Activated CD4-positive, alpha-beta T cell treated with anti-CD3 and anti-CD28 coated beads for 1 hour (primary cell): ENCODE measurements around the gene ERBB2.
"Not testable (repeated sequence)": the region's sequence is repeated elsewhere in the genome, so short reads cannot be mapped to it uniquely, and the experiment has no call there.

Source experiments
- DNase-seq: peaks from one replicate; pipeline ENCODE4 v3.0.0-alpha.2; 2020

Gene ERBB2

DNA sequence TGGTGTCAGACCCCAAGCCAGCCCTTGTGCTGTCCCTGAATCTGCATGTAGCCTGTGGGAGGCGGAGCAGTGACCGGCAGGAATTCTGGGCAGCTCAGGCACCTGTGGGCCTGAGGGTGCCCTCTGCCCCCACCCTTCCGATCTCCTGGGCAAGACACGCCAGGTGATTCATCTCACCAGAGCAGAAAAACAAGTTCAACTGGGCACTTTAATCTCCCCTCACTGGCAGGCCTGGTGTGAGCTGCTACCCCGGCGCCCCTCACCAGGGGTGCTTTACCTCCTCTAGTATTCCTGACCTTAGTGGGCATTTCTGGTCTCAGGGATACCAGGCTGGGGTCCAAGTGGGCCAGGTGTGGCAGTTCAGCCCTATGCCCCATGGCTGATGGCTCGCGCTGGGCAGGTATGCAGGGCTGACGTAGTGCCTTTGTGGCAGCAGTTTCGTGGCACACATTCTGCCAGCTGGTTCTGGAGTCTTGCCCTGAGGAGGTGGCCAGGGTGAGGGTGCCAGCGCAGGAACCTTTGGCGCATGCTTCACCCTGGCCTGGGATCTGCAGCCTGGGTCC, 6.0 kb downstream of the ERBB2 start:
- no peak for DNase-seq

DNA sequence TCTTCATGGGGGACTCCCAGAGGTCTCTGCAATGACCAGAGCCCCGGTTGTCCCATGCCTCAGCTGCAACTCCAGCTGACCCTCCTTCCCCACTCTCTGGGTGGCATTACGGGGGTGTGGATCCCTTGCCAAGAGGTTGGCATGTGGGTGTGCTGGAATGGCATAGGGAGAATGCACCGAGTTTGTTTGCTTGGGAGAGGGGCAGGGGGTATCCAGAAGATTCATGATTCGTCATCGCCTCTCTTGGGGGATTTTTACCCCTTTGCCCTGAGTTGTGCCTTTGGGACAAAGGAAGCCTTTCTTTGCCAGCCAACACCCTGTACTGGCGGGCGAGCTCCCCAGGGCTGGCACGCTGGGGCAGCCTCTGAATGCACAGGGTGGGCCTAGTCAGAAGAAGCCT, 6.5 kb downstream of the ERBB2 start:
- no peak for DNase-seq

DNA sequence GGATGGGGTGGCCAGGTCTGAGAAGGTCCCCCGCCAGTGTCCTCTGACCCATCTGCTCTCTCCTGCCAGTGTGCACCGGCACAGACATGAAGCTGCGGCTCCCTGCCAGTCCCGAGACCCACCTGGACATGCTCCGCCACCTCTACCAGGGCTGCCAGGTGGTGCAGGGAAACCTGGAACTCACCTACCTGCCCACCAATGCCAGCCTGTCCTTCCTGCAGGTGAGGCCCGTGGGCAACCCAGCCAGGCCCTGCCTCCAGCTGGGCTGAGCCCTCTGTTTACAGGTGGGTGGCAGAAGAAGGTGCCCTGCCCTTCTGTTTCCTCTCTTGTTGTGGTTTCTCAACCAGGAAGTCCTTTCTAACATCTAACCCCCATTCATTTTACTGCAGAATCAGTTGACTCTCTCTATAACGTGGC, 7.1 kb downstream of the ERBB2 start:
- no peak for DNase-seq

DNA sequence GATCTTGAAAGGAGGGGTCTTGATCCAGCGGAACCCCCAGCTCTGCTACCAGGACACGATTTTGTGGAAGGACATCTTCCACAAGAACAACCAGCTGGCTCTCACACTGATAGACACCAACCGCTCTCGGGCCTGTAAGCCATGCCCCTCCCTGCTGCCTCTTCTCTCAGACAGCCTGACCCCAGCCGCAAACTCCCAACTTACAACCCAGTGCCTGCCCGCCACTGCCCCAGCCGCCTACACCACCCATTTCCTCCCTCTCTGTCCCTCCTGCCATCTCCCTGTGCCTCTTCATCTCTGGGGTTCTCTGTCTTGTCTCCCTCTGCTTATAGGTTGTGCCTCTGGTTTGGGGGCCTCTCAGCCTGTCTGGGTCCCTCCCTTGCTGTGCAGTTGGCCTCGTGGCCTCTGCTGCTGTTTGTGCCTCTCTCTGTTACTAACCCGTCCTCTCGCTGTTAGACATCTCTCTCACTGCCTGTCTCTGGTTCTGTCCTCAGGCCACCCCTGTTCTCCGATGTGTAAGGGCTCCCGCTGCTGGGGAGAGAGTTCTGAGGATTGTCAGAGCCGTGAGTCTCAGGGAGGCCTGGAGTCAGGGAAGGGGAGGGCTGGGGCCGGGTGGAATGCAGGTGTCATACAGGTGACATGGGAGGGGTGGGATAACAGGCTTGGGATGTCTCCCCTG, 9.6 kb downstream of the ERBB2 start:
- no peak for DNase-seq

DNA sequence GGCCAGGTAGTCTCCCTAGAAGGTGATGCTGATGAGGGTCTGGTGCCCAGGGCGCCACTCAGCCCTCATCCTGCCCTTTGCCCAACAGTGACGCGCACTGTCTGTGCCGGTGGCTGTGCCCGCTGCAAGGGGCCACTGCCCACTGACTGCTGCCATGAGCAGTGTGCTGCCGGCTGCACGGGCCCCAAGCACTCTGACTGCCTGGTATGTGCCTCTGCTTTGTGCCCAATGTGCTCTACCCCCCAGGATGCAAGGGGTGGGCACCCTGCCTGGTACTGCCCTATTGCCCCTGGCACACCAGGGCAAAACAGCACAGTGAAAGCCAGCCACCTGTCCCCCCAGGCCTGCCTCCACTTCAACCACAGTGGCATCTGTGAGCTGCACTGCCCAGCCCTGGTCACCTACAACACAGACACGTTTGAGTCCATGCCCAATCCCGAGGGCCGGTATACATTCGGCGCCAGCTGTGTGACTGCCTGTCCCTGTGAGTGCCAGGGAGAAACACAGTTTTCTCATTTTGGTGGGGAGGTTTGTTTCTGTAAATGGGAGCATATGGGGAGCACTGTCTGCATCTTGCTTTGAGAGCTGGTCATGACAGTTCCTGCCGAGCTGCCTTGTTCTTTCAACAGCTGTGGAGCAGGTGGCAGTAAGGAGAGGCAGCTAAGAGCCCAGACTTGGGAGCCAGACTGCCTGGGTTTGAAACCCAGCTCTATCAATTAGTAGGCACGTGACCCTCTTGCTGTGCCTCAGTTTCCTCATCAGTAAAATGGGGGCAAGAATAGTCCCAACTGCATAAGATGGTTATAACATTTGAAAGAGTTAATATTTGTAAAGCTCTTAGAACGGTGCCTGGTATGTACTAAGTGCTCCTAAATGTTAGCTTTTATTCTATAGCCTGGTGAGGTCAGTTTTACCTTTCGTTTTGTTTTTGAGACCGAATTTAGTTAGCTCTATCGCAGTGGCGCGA, 10.4 kb downstream of the ERBB2 start:
- DNase-seq, result no peak

DNA sequence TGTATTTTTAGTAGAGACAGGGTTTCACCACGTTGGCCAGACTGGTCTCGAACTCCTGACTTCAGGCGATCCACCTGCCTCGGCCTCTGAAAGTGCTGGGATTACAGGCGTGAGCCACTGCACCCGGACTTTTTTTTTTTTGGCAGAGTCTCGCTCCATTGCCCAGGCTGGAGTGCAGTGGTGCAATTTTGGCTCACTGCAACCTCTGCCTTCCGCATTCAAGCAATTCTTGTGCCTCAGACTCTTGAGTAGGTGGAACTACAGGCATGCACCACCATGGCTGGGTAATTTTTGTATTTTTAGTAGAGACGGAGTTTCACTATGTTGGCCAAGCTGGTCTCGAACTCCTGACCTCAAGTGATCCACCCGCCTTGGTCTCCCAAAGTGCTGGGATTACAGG, 11.2 kb downstream of the ERBB2 start:
- DNase-seq, result not testable (repeated sequence)

DNA sequence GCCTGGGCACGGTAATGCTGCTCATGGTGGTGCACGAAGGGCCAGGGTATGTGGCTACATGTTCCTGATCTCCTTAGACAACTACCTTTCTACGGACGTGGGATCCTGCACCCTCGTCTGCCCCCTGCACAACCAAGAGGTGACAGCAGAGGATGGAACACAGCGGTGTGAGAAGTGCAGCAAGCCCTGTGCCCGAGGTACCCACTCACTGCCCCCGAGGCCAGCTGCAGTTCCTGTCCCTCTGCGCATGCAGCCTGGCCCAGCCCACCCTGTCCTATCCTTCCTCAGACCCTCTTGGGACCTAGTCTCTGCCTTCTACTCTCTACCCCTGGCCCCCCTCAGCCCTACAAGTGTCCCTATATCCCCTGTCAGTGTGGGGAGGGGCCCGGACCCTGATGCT, 12.0 kb downstream of the ERBB2 start:
- no peak for DNase-seq

DNA sequence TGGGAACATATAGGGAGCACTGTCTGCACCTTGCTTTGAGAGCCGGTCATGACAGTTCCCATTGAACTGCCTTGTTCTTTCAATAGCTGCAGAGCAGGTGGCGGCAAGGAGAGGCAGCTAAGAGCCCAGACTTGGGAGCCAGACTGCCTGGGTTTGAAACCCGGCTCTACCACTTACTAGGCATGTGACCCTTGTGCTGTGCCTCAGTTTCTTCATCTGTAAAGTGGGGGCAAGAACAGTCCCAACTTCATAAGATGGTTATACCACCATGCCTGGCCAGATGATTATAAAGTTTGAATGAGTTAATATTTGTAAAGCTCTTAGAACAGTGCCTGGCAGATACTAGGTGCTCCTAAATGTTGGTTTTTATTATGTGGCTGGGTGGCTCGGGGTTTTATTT, 14.4 kb downstream of the ERBB2 start:
- DNase-seq, result no peak

DNA sequence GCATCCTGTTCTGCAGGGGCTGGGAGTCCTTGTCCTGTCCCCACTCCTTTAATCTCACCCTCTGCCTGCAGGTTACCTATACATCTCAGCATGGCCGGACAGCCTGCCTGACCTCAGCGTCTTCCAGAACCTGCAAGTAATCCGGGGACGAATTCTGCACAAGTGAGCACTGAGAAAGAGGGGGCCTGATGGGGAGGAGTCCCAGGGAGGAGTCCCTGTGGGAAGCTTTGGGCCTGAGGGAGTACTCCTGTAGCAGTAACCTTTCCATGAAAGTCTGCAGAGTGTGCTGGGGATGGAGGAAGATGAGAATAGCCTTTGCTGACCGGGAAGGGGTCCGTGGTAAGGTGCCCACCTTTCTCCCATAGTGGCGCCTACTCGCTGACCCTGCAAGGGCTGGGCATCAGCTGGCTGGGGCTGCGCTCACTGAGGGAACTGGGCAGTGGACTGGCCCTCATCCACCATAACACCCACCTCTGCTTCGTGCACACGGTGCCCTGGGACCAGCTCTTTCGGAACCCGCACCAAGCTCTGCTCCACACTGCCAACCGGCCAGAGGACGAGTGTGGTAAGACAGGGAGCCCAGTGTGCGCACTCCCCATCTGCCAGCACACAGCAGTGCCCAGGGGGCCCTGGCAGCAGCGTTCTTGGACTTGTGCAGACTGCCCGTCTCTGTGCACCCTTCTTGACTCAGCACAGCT, 15.7 kb downstream of the ERBB2 start:
- DNase-seq, result no peak

DNA sequence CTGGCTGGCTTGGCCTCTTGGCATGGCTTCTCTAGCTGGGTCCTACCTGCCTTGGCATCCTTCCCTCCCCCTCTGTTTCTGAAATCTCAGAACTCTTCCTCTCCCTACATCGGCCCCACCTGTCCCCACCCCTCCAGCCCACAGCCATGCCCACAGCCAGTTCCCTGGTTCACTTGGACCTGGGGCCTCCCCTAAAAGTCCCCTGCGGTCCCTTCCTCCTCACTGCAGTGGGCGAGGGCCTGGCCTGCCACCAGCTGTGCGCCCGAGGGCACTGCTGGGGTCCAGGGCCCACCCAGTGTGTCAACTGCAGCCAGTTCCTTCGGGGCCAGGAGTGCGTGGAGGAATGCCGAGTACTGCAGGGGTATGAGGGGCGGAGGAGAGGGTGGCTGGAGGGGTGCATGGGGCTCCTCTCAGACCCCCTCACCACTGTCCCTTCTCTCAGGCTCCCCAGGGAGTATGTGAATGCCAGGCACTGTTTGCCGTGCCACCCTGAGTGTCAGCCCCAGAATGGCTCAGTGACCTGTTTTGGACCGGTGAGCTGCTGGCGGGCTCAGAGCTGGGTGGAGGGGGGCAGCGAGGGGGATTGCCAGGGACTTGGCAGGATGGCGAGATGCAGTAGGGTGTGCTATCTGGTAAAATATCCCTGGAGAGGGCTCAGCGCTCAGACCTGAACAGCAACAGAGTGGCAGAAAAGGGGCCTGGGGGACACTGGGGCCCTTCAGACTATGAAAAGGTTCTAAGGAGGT, 16.4 kb downstream of the ERBB2 start:
- no peak for DNase-seq

DNA sequence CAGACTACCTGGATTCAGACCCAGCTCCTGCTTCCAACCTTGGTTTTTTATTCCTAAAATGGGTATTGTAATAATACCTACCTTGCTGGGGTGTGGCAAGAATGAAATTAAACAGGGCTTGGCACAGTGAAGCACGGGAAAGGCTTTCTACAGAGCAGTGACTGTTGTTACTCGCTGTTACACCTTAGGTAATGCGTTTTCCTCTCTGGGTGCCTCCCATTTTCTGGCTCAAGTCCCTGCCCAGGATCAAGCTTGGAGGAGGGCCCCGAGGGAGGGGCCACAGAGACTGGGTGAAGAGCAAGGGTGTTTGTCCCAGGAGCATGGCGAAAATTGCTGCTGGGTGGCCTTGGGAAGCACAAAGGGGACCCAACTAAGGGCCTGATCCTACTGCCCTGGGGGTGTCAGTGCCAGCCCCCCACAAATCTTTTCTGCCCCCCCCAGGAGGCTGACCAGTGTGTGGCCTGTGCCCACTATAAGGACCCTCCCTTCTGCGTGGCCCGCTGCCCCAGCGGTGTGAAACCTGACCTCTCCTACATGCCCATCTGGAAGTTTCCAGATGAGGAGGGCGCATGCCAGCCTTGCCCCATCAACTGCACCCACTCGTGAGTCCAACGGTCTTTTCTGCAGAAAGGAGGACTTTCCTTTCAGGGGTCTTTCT, 17.1 kb downstream of the ERBB2 start:
- DNase-seq, result no peak

DNA sequence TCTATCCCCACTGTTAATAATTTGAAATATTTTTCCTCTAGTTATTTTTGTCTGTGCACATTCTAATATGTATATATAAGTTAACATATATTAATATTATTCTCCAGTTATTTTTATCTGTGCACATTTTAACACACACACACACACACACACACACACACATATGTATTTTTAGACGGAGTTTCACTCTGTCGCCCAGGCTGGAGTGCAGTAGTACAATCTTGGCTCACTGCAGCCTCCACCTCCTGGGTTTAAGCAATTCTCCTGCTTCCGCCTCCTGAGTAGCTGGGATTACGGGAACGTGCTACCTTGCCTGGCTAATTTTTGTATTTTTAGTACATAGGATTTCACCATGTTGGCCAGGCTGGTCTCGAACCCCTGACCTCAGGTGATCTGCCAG, 17.8 kb downstream of the ERBB2 start:
- no peak for DNase-seq

DNA sequence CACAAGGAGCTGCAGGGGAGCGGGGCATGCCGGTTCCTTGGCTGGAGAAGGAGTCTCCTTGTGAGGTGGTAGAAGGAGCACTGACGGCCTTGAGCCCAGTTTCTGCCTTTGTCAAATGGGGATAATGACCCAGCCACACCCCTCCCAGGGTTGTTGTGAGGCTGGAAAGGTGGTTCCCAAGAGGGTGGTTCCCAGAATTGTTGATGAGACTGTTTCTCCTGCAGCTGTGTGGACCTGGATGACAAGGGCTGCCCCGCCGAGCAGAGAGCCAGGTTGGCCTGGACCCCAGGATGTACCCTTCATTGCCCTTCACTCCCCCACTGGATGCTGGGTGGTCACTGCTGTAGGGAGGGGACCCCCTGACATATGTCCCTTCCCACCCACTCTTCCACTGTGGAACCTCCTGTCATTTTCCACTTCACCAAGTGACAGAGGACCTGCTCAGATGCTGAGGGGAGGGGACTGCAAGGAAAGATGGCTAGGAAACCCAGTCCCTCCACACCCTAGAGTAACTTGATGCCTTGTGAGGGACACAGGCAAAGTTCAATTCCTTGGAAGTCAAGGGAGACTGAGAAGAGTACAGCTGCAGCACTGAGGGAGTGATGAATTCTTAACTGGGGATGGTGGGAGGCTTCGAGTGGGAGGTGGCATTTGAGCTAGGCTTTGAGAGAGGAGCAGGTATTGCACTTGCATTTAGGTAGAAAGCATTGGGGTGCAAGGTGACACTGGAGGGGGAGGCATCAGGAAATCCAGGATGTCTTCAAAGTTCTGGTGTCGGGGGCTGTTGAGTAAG, 19.9 kb downstream of the ERBB2 start:
- DNase-seq, result no peak

DNA sequence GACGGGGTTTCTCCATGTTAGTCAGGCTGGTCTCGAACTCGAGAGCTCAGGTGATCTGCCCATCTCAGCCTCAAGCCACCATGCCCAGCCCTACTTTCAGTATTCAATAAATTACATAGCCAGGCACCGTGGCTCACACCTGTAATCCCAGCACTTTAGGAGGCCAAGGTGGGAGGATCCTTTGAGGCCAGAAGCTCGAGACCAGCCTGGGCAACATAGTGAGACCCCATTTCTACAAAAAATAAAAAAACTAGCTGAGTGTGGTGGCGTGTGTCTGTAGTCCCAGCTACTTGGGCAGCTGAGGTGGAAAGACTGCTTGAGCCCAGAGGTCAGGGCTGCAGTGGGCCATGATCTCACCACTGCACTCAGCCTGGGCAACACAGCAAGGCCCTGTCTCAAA, 22.2 kb downstream of the ERBB2 start:
- DNase-seq, result no peak

DNA sequence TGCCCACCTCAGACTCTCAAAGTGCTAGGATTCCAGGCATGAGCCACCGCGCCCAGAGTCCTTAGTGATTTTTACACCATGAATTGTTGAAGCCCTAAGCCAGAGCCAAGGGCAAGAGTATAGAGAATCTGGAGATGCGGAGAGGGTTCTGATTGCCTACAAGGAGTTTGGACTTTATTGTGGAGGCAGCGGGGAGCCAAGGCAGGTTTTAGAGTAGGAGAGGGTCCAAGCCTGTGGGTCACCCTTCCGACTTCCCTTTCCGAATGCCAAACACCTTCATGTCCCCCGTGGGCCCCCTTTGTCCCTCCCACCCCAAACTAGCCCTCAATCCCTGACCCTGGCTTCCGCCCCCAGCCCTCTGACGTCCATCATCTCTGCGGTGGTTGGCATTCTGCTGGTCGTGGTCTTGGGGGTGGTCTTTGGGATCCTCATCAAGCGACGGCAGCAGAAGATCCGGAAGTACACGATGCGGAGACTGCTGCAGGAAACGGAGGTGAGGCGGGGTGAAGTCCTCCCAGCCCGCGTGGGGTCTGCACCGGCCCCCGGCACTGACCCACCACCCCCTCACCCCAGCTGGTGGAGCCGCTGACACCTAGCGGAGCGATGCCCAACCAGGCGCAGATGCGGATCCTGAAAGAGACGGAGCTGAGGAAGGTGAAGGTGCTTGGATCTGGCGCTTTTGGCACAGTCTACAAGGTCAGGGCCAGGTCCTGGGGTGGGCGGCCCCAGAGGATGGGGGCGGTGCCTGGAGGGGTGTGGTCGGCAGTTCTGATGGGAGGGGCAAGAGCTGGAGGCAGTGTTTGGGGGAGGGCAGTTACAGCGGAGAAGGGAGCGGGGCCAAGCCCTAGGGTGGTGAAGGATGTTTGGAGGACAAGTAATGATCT, 23.3 kb downstream of the ERBB2 start:
- DNase-seq, result no peak

DNA sequence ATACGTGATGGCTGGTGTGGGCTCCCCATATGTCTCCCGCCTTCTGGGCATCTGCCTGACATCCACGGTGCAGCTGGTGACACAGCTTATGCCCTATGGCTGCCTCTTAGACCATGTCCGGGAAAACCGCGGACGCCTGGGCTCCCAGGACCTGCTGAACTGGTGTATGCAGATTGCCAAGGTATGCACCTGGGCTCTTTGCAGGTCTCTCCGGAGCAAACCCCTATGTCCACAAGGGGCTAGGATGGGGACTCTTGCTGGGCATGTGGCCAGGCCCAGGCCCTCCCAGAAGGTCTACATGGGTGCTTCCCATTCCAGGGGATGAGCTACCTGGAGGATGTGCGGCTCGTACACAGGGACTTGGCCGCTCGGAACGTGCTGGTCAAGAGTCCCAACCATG, 24.9 kb downstream of the ERBB2 start:
- no peak for DNase-seq

DNA sequence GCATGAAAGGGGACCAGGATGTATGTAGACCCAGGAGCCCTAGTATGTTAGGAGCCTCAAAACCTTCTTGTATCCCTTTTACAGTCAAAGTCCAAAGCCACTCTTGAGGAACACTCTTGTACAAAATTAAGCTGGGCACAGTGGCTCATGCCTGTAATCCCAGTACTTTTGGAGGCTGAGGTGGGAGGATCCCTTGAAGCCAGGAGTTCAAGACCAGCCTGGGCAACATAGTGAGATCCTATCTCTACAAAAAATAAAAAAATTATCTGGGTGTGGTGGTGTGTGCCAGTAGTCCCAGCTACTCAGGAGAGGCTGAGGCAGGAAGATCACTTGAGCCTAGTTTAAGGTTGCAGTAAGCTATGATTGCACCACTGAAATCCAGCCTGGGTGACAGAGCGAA, 26.1 kb downstream of the ERBB2 start:
- DNase-seq, result not testable (repeated sequence)

DNA sequence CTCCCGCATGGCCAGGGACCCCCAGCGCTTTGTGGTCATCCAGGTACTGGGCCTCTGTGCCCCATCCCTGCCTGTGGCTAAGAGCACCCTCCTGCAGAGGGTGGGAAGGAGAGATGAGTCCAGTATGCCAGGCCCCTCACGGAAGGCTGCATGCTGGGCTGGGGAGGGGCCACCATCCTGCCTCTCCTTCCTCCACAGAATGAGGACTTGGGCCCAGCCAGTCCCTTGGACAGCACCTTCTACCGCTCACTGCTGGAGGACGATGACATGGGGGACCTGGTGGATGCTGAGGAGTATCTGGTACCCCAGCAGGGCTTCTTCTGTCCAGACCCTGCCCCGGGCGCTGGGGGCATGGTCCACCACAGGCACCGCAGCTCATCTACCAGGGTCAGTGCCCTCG, 26.8 kb downstream of the ERBB2 start:
- DNase-seq, result no peak

DNA sequence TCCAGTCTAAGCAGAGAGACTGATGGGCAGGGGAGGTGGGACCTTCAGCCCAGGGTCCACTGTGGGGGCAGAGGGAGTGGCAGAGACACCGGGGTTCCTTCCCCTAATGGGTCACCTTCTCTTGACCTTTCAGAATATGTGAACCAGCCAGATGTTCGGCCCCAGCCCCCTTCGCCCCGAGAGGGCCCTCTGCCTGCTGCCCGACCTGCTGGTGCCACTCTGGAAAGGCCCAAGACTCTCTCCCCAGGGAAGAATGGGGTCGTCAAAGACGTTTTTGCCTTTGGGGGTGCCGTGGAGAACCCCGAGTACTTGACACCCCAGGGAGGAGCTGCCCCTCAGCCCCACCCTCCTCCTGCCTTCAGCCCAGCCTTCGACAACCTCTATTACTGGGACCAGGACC, 27.7 kb downstream of the ERBB2 start:
- DNase-seq, result no peak

DNA sequence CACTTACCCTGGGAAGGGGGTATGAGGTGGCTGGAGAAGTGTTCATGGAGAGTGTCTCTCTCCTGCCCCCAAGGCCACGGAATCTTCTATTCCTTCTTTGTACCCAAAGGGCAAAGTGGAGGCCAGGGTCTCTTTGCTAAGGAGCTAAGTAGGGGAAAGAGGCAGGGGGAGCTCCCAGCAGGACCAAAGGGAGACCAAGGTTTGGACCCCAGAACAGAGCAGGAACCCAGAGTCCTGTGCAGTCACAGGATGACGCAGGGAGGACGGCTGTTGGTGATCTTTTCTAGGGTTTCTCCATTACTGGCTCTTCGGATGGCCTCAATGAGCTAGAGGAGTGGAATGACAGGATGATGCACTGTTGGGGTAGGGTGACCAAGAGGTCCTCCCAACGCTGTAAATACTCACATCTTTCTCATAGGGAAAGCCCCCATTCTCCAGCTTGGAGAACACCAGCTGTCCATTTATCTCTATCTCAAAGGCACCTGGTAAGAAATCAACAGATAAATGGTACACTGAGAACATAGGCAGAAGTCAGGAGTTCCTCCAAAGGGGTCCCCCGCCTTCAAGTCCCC, 29.5 kb downstream of the ERBB2 start:
- no peak for DNase-seq
